GM12878 (cell line): Measurements from ENCODE around the gene PIGM. TPM values are rescaled to one million over a fixed set of nuclear protein-coding genes. Genes with fewer than 3 reads are reported as not detected.

Experiments
- ATAC-seq: fragments of 200-7000 bp; cut with Tn5 transposase; 3 replicates; pipeline ENCODE4 v1.9.1; 2020; ENCODE audit warnings: mild to moderate bottlenecking, moderate library complexity
- BruUV-seq: library from RNA; stranded (reverse); fragments of 400-500 nt; replicated peaks from 2 replicates; lab custom pipeline; 2021; lab: Mats Ljungman, UMichigan
- CTCF ChIA-PET: fragments of 300-600 bp; sonication (Branson Sonifier 250); formaldehyde crosslinking; extraction: SDS; loops from one replicate; lab custom pipeline; 2021; ENCODE audit warnings: inconsistent platforms; lab: Yijun Ruan, JAX
- POLR2A ChIA-PET: fragments of 350-600 bp; formaldehyde crosslinking; extraction: SDS; loops from one replicate; lab custom pipeline; 2021; ENCODE audit warnings: inconsistent platforms; lab: Charles Lee
- RAD21 ChIA-PET: fragments of 300-600 bp; sonication (Branson Sonifier 250); formaldehyde crosslinking; loops from one replicate; lab custom pipeline; 2023; ENCODE audit warnings: antibody characterized with exemption; ENCODE audit not compliant: unreplicated experiment; lab: Charles Lee
- SMC1A ChIA-PET: fragments of 300-600 bp; sonication (Branson Sonifier 250); formaldehyde crosslinking; loops from one replicate; lab custom pipeline; 2023; ENCODE audit not compliant: unreplicated experiment, uncharacterized antibody; lab: Charles Lee
- DNase-seq: peaks from one replicate; pipeline ENCODE4 v3.0.0-alpha.2; 2011; ENCODE audit warnings: low read depth, low spot score
- FAIRE-seq: peaks from 3 replicates; lab custom pipeline; 2011; peaks lifted over from hg19 to GRCh38; lab: Jason Lieb, UNC
- H2AFZ ChIP-seq: 2 replicates; pipeline ENCODE4 v1.6.0; 2011; ENCODE audit warnings: low read depth, low read length, control low read depth; ENCODE audit not compliant: control insufficient read depth
- H3K27ac ChIP-seq: 2 replicates; pipeline ENCODE4 v1.5.1; 2011; ENCODE audit warnings: control low read depth; ENCODE audit not compliant: control insufficient read depth, insufficient read depth
- H3K27me3 ChIP-seq, 2 experiments: replicated peaks in 1 of 2; 2 replicates each; pipeline versions ENCODE4 v1.6.0 to v1.6.1; 2011; ENCODE audit warnings: low read length in 1 of 2; ENCODE audit not compliant: control insufficient read depth in 2 of 2, insufficient read depth in 2 of 2
- H3K36me3 ChIP-seq, 2 experiments: 2 replicates each; pipeline ENCODE4 v1.5.1; 2011; ENCODE audit warnings: low read length in 1 of 2; ENCODE audit not compliant: control insufficient read depth in 2 of 2, insufficient read depth in 2 of 2
- H3K4me1 ChIP-seq: 2 replicates; pipeline ENCODE4 v1.6.1; 2011; ENCODE audit warnings: mild to moderate bottlenecking, low read length, moderate library complexity, mixed read lengths; ENCODE audit not compliant: control insufficient read depth, insufficient read depth
- H3K4me2 ChIP-seq: 2 replicates; pipeline ENCODE4 v1.6.0; 2011; ENCODE audit warnings: control low read depth; ENCODE audit not compliant: control insufficient read depth, insufficient read depth
- H3K4me3 ChIP-seq: fragments of 200-600 bp; sonication (generic); 2 replicates; pipeline ENCODE4 v1.5.1; 2016
- H3K79me2 ChIP-seq: 2 replicates; pipeline ENCODE4 v1.6.0; 2011; ENCODE audit warnings: low read length; ENCODE audit not compliant: control insufficient read depth, insufficient read depth
- H3K9ac ChIP-seq: 2 replicates; pipeline ENCODE4 v1.8.0; 2011; ENCODE audit warnings: low read length, control low read depth, mixed read lengths; ENCODE audit not compliant: control insufficient read depth, insufficient read depth
- H3K9me3 ChIP-seq: replicated peaks from 3 replicates; pipeline ENCODE4 v1.5.1; 2011; ENCODE audit warnings: mild to moderate bottlenecking, low read length; ENCODE audit not compliant: control insufficient read depth, insufficient read depth
- H4K20me1 ChIP-seq: 2 replicates; pipeline ENCODE4 v1.6.0; 2011; ENCODE audit not compliant: control insufficient read depth, insufficient read depth
- CBX3 ChIP-seq: fragments of 200-600 bp; sonication (generic); IDR thresholded peaks from 2 replicates; pipeline ENCODE4 v1.6.1; 2016; ENCODE audit warnings: low read depth, borderline replicate concordance
- E4F1 ChIP-seq: fragments of 450-650 bp; IDR thresholded peaks from 2 replicates; pipeline ENCODE4 v1.6.1; 2018; ENCODE audit warnings: borderline replicate concordance, mild to moderate bottlenecking; ENCODE audit not compliant: partially characterized antibody
- EGR1 ChIP-seq, 2 experiments: IDR thresholded peaks; 1 replicate in 1 of 2; 2 replicates in 1 of 2; pipeline ENCODE4 v1.6.1; 2011 to 2012; ENCODE audit warnings: low read depth in 2 of 2, low read length in 2 of 2, borderline replicate concordance in 1 of 2, mild to moderate bottlenecking in 1 of 2, moderate library complexity in 1 of 2
- GABPA ChIP-seq: IDR thresholded peaks from 2 replicates; pipeline ENCODE4 v1.6.1; 2014; ENCODE audit warnings: antibody characterized with exemption, low read depth, mild to moderate bottlenecking, inconsistent platforms
- GATAD2B ChIP-seq: fragments of 450-650 bp; conservative IDR thresholded peaks from 2 replicates; pipeline ENCODE4 v1.6.1; 2017; ENCODE audit warnings: low read depth, mild to moderate bottlenecking, moderate library complexity
- NR2C2 ChIP-seq: IDR thresholded peaks from 2 replicates; pipeline ENCODE4 v1.6.1; 2011; ENCODE audit warnings: borderline replicate concordance, low read depth; ENCODE audit not compliant: control insufficient read depth, insufficient read length
- NRF1 ChIP-seq: conservative IDR thresholded peaks from 2 replicates; pipeline ENCODE4 v1.6.1; 2011; ENCODE audit warnings: mild to moderate bottlenecking, low read depth, low read length, improper control_type of control experiment
- RAD21 ChIP-seq: IDR thresholded peaks from 2 replicates; pipeline ENCODE4 v1.6.1; 2011; ENCODE audit warnings: mild to moderate bottlenecking, low read depth, low read length, moderate library complexity; ENCODE audit not compliant: insufficient read depth
- SMC3 ChIP-seq: IDR thresholded peaks from 2 replicates; pipeline ENCODE4 v1.6.1; 2011; ENCODE audit warnings: low read length, improper control_type of control experiment, borderline replicate concordance
- SREBF1 ChIP-seq: IDR thresholded peaks from 2 replicates; pipeline ENCODE4 v1.6.1; 2012; ENCODE audit warnings: mild to moderate bottlenecking, low read length
- SREBF2 ChIP-seq: IDR thresholded peaks from 2 replicates; pipeline ENCODE4 v1.6.1; 2012; ENCODE audit warnings: mild to moderate bottlenecking, low read length
- YY1 ChIP-seq: IDR thresholded peaks from 2 replicates; pipeline ENCODE4 v1.6.1; 2011; ENCODE audit warnings: low read depth, mild to moderate bottlenecking, low read length
- ZNF274 ChIP-seq: IDR thresholded peaks from one replicate; pipeline ENCODE4 v1.8.0; 2011; ENCODE audit not compliant: insufficient read length, insufficient read depth
- WGBS: methylation state at CpG from one replicate; pipeline ENCODE4 v1.1.6; 2016; ENCODE audit warnings: low lambda C conversion rate; ENCODE audit not compliant: insufficient replicate concordance, insufficient coverage; ENCODE audit errors: missing lambda C conversion rate; 5-methylcytosine and 5-hydroxymethylcytosine counted together
- in situ Hi-C: fragments of 300-500 bp; cut with MboI; formaldehyde crosslinking; loops from 9 replicates; pipeline ENCODE4 v1.14.3; 2018; ENCODE audit warnings: mixed read lengths
- intact Hi-C: fragments of 100-400 bp; cut with micrococcal nuclease; formaldehyde crosslinking; loops from one replicate; pipeline ENCODE4 v1.14.2; 2022; ENCODE audit not compliant: unreplicated experiment
- polyA plus RNA-seq, 11 experiments: library from polyadenylated mRNA; depleted of rRNA in 4 of 11; unstranded in 6 of 11; stranded (reverse) in 5 of 11; fragments of >200 nt; fragmentation: Nextera tagmentation in 4 of 11; fragmentation: Illumina TruSeq in 1 of 11; extraction: Ambion mirVana in 4 of 11; extraction: Trizol in 1 of 11; gene quantifications; 1 replicate in 1 of 11; 2 replicates in 10 of 11; pipeline versions ENCODE4 v1.2.1 to v1.2.3, GENCODE V29; 2011 to 2016; ENCODE audit warnings: inconsistent platforms in 2 of 11, missing spikeins in 2 of 11, low read depth in 1 of 11
- total RNA-seq, 4 experiments: library from RNA; depleted of rRNA in 3 of 4; stranded (reverse); fragments of >200 nt in 3 of 4; fragmentation: Illumina TruSeq in 1 of 4; extraction: Trizol in 1 of 4; gene quantifications; 2 replicates each; pipeline versions ENCODE4 v1.2.1 to v1.2.3, GENCODE V29; 2013 to 2021

PIGM gene
- total and polyA plus RNA-seq, 10 of the 15 experiments (the other 5 are each of a cell fraction or from before 2014, with no cell fraction given), result 2.6 to 6.1 (median 4.6) TPM

GRCh38 chr1:160061369-160062229 is 29.8 kb upstream of the PIGM start:
- ChIA-PET POLR2A (no interaction called here), RAD21 (interaction anchor here (0.9 to 1.5 kb wide), 2 partner anchors 15 to 19 kb away, joined by 3 to 4 read pairs; partner anchors contain the start of gene KCNJ9), CTCF (interaction anchor here (3.1 to 49.8 kb wide), 3 partner anchors 15 to 23 kb away, joined by 21 to 1035 read pairs (median 35); partner anchors contain the start of genes IGSF8, KCNJ10 and KCNJ9), SMC1A (interaction anchor here (2.0 kb wide), 1 partner anchor 14 kb away, joined by 7 read pairs; no protein-coding TSS in a partner anchor)
- H3K4me3 ChIP-seq, result no peak overlapping the region
- BruUV-seq, result no TSS peak
- DNase-seq, result no peak
- no peaks in the 10 kb centered on the region for H4K20me1 ChIP-seq
- no peak overlapping the region for H3K9ac ChIP-seq
- ATAC-seq, result peak; percentile 60
- no peak for FAIRE-seq
- 12% methylated on average over 12 of the region's 15 CpGs for WGBS
- TF ChIP-seq SMC3 (no peak), RAD21 (0 out of 2 replicates have a peak, but pooled peaks have one; percentile 13)
- no peaks in the 10 kb centered on the region for H3K4me1 ChIP-seq
- H3K9me3 ChIP-seq, result no peaks in the 10 kb centered on the region
- in situ Hi-C loops (no loop called here), intact Hi-C loops (no loop called here)
- no peak overlapping the region for H2AFZ ChIP-seq
- H3K4me2 ChIP-seq, result no peak overlapping the region
- no peaks in the 10 kb centered on the region for H3K79me2 ChIP-seq
- H3K27ac ChIP-seq, result no peak overlapping the region
- peaks cover 1 to 13% of the 10 kb centered on the region in 2 experiments for H3K27me3 ChIP-seq
- H3K36me3 ChIP-seq, result no peaks in the 10 kb centered on the region

GRCh38 chr1:160058087-160058486 is 26.3 kb upstream of the PIGM start:
- CTCF ChIA-PET, result interaction anchor here (0.7 to 49.8 kb wide), 7 partner anchors 8 to 318 kb away, joined by 3 to 1035 read pairs (median 4); partner anchors contain the start of genes IGSF8, KCNJ10 and KCNJ9
- TF ChIP-seq ZNF274 (no peak), RAD21 (0 out of 2 replicates have a peak, but pooled peaks have one; percentile 3), SREBF1 (no peak), GATAD2B (no peak), E4F1 (no peak), SREBF2 (no peak), GABPA (no peak), EGR1 (IDR thresholded peaks at IDR 0.05; ENCODE audit: borderline replicate concordance in 1 of 2, low read depth in 2 of 2, low read length in 2 of 2) (no peak), CBX3 (no peak), YY1 (no peak), NRF1 (no peak), NR2C2 (no peak)

More at GRCh38 chr1:160058087-160058486, 26.3 kb upstream of the PIGM start:
- Histone ChIP-seq H3K9ac (no peak overlapping the region), H3K4me3 (no peak overlapping the region), H3K27me3 (peaks cover 2 to 9% of the 10 kb centered on the region in 2 experiments), H3K4me2 (no peak overlapping the region), H3K4me1 (no peaks in the 10 kb centered on the region), H2AFZ (no peak overlapping the region), H3K36me3 (no peaks in the 10 kb centered on the region), H3K79me2 (no peaks in the 10 kb centered on the region), H3K27ac (no peak overlapping the region), H4K20me1 (no peaks in the 10 kb centered on the region), H3K9me3 (no peaks in the 10 kb centered on the region)
- ATAC-seq (no peak), DNase-seq (no peak), FAIRE-seq (no peak)
- no TSS peak for BruUV-seq
- WGBS, result 0% methylated on average over 2 of the region's 2 CpGs
- ChIA-PET SMC1A (interaction anchor here (0.9 to 2.5 kb wide), 2 partner anchors 20 to 23 kb away, joined by 3 to 19 read pairs; partner anchors contain the start of gene KCNJ9), RAD21 (interaction anchor here (1.1 to 2.6 kb wide), 4 partner anchors 12 to 23 kb away, joined by 3 to 16 read pairs (median 4); partner anchors contain the start of gene KCNJ9), POLR2A (no interaction called here)
- in situ Hi-C loops (no loop called here), intact Hi-C loops (no loop called here)
